Stomach (tissue), 9 donors: ENCODE measurements around the gene RFC1. TPM values are rescaled to one million over a fixed set of nuclear protein-coding genes. Genes with fewer than 3 reads are reported as not detected.
"Not testable (repeated sequence)": the region's sequence is repeated elsewhere in the genome, so short reads cannot be mapped to it uniquely, and the experiment has no call there.

Experiments
- DNase-seq, 2 donors: peaks; one replicate each; pipeline versions ENCODE4 v3.0.0 to v3.0.0-alpha.2; 2013 to 2019
- H3K27ac ChIP-seq, 5 donors: fragments of 200-600 bp in 4 of 5; sonication (generic) in 4 of 5; one replicate each; pipeline ENCODE4 v1.5.1; 2013 to 2019; ENCODE audit warnings: mild to moderate bottlenecking in 1 of 5, moderate library complexity in 1 of 5
- H3K27me3 ChIP-seq, 3 donors: fragments of 200-600 bp; sonication (generic); one replicate each; pipeline ENCODE4 v1.5.1; 2017 to 2019; ENCODE audit warnings: mixed run types in 1 of 3
- H3K36me3 ChIP-seq, 4 donors: fragments of 200-600 bp; sonication (generic); 1 replicate in 3 of 4; 2 replicates in 1 of 4; pipeline ENCODE4 v1.5.1; 2016 to 2019
- H3K4me1 ChIP-seq, 4 donors: fragments of 200-600 bp; sonication (generic); one replicate each; pipeline ENCODE4 v1.5.1; 2016 to 2019
- H3K4me3 ChIP-seq, 4 donors: fragments of 200-600 bp; sonication (generic) in 3 of 4; one replicate each; pipeline ENCODE4 v1.5.1; 2016 to 2019; ENCODE audit warnings: mild to moderate bottlenecking in 1 of 4
- H3K9me3 ChIP-seq, 4 donors: fragments of 200-600 bp; sonication (generic); one replicate each; pipeline ENCODE4 v1.5.1; 2016 to 2019
- EP300 ChIP-seq: sonication (generic); formaldehyde crosslinking; IDR thresholded peaks from one replicate; pipeline ENCODE4 v1.6.1; 2017; ENCODE audit warnings: antibody characterized with exemption
- POLR2A ChIP-seq, 4 donors: fragments of 450-650 bp; IDR thresholded peaks; one replicate each; pipeline ENCODE4 v1.6.1; 2016; ENCODE audit warnings: antibody characterized with exemption in 4 of 4, control low read depth in 2 of 4, mild to moderate bottlenecking in 1 of 4, moderate library complexity in 1 of 4
- POLR2AphosphoS5 ChIP-seq, 3 donors: sonication (generic); formaldehyde crosslinking; IDR thresholded peaks; one replicate each; pipeline ENCODE4 v1.6.1; 2016; ENCODE audit warnings: antibody characterized with exemption in 3 of 3
- WGBS, 5 donors: extraction: QIAGEN DNeasy Blood & Tissue Kit in 3 of 5; methylation state at CpG; one replicate each; pipeline versions ENCODE4 v1.1.5 to v1.1.7; 2013 to 2018; 5-methylcytosine and 5-hydroxymethylcytosine counted together
- intact Hi-C: fragments of 100-400 bp; cut with DNase I; formaldehyde crosslinking; loops from one replicate; pipeline ENCODE4 v1.15.1; 2023; ENCODE audit warnings: low total_unique reads
- polyA plus RNA-seq, 3 donors: library from polyadenylated mRNA; stranded (reverse); fragments of 200-250 nt; gene quantifications; one replicate each; pipeline ENCODE4 v1.2.3, GENCODE V29; 2013
- total RNA-seq, 5 donors: library from RNA; depleted of rRNA; stranded (reverse); fragments of >200 nt; gene quantifications; one replicate each; pipeline versions ENCODE4 v1.1.0 to v1.2.3, GENCODE V29; 2014 to 2016
- TF ChIP-seq, protein P1 (sequence below), 7 experiments: fragments of 450-650 bp in 4 of 7; fragments of 200-600 bp in 3 of 7; sonication (generic) in 3 of 7; IDR thresholded peaks; one replicate each; pipeline ENCODE4 v1.5.1; 2016 to 2019; ENCODE audit warnings: antibody characterized with exemption in 7 of 7, control low read depth in 2 of 7, mild to moderate bottlenecking in 1 of 7
- donor health status: healthy with polysubstance abuse.
- donor health status: Bipolar disorder and iron deficiency.
- donor health status: healthy.

RFC1 gene
- total and polyA plus RNA-seq, 8 donors = 9.1 to 127 (median 23.0) TPM

DNA sequence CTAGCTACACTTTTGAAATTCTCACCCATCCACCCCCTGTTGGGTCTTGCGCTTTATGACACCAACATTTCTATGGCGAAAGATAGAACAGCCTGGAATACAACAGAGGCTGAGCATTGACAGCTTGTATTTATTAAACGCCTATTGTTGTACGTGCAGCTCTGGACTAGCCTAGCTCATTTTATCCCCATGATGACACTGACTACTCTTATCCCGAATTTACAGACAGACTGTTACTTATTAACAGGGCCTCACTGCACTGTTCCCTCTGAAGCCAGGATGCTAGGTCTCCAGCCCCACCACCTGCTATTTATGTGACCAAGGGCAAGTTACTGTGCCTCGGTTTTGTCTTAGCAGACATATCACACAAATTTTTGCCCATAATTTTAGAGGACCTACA, 1.0 kb upstream of the RFC1 start:
- H3K27ac ChIP-seq = peak overlapping the region in 1 of 5 donors; percentile 89
- TF ChIP-seq POLR2AphosphoS5 (IDR thresholded peaks at IDR 0.05) (no peak), POLR2A (IDR thresholded peaks at IDR 0.05) (no peak), EP300 (no peak)
- TF ChIP-seq, protein P1, sequence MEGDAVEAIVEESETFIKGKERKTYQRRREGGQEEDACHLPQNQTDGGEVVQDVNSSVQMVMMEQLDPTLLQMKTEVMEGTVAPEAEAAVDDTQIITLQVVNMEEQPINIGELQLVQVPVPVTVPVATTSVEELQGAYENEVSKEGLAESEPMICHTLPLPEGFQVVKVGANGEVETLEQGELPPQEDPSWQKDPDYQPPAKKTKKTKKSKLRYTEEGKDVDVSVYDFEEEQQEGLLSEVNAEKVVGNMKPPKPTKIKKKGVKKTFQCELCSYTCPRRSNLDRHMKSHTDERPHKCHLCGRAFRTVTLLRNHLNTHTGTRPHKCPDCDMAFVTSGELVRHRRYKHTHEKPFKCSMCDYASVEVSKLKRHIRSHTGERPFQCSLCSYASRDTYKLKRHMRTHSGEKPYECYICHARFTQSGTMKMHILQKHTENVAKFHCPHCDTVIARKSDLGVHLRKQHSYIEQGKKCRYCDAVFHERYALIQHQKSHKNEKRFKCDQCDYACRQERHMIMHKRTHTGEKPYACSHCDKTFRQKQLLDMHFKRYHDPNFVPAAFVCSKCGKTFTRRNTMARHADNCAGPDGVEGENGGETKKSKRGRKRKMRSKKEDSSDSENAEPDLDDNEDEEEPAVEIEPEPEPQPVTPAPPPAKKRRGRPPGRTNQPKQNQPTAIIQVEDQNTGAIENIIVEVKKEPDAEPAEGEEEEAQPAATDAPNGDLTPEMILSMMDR (IDR thresholded peaks at IDR 0.05) = no peak
- H3K27me3 ChIP-seq = no peaks in the 10 kb centered on the region
- 86 to 91% (median 87%) methylated on average over 6 of the region's 6 CpGs for WGBS, 5 donors
- no peak for DNase-seq
- peak overlapping the region in 1 of 4 donors; percentile 96 for H3K4me3 ChIP-seq
- no peaks in the 10 kb centered on the region for H3K36me3 ChIP-seq
- H3K9me3 ChIP-seq = peaks cover 0 to 9% (median 4%) of the 10 kb centered on the region in 4 donors
- H3K4me1 ChIP-seq = peaks cover 11 to 42% (median 29%) of the 10 kb centered on the region in 4 donors
- intact Hi-C loops = no loop called here

DNA sequence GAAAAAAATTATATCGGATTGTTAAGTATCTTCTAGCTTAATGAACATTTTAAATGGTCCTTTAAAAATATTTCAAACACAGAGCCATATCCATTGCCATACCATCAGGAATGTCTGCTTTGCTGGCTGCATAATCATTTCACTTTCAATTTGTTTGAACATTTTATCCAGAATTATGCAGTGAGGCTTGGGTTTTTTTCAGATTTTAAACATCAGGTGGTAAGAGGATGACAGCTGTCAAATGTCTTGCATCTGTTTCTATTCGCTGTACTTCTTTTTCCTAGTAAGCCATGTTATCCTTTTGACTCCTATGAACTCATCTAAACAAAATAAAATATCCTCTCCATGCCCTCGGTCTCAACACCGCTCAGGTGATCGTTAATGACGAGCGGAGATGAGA, 802 bp downstream of the RFC1 start:
- Histone ChIP-seq H3K4me3 (peak overlapping the region; percentile 91 to 96 (median 95)), H3K4me1 (peaks cover 11 to 46% (median 31%) of the 10 kb centered on the region in 4 donors), H3K9me3 (no peaks in the 10 kb centered on the region), H3K27ac (peak overlapping the region in 4 of 5 donors; percentile 89 to 93 (median 90)), H3K36me3 (no peaks in the 10 kb centered on the region), H3K27me3 (no peaks in the 10 kb centered on the region)
- intact Hi-C loops = no loop called here
- TF ChIP-seq, protein P1 (IDR thresholded peaks at IDR 0.05) = no peak
- no peak for TF ChIP-seq POLR2AphosphoS5 (IDR thresholded peaks at IDR 0.05)
- no peak for TF ChIP-seq EP300
- no peak for TF ChIP-seq POLR2A (IDR thresholded peaks at IDR 0.05)
- DNase-seq = no peak
- WGBS, 5 donors = 3 to 6% (median 5%) methylated on average over 7 of the region's 7 CpGs

DNA sequence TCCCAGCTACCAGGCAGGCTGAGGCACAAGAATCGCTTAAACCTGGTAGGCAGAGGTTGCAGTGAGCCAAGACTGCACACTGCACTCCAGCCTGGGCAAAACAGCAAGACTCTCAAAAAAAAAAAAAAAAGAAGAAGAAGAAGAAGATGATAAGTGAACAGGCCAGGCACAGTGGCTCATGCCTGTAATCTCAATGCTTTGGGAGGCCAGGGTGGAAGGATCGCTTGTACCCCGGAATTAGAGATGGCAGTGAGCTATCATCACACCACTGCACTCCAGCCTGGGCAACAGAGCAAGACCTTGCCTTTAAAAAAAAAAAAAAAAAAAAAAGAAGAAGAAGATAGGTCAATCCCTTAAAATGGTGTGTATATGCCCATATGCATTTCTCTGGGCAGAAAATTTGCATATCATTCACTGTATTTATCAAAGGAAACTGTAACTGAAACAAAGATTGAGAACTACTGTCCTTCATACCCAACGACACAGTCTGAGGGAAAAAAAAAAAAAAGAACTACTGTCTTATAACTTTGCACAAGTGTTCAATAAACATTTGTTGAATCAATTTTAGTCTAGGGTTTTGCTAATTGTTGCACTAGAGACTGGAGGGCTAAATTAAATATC, 2.3 kb downstream of the RFC1 start:
- peak overlapping the region in 1 of 5 donors; percentile 22 for H3K27ac ChIP-seq
- TF ChIP-seq, protein P1 (IDR thresholded peaks at IDR 0.05) = no peak
- DNase-seq = no peak
- H3K9me3 ChIP-seq = no peaks in the 10 kb centered on the region
- WGBS, 5 donors = 74 to 80% (median 77%) methylated on average over 4 of the region's 4 CpGs
- no peak overlapping the region for H3K4me3 ChIP-seq
- no peaks in the 10 kb centered on the region for H3K27me3 ChIP-seq
- peaks cover 11 to 46% (median 31%) of the 10 kb centered on the region in 4 donors for H3K4me1 ChIP-seq
- intact Hi-C loops = no loop called here
- H3K36me3 ChIP-seq = no peaks in the 10 kb centered on the region

DNA sequence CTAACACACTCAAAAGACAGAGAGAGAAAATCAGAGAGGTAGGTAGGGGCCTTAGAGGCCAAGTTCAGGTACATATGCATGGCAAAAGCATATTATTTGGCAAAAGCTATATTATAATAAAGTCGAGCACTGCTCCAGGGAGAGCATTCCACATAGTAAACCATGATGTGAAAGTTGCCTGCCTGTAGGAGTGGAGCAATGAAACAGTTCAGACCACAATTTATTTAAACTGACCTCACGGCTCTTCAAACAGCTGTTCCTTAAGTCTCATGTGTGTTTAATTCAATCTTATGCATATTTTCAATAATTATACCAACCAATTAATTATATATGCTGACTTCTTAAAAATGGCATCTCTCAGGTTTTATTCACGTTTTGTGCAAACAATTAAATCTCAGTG, 3.3 kb downstream of the RFC1 start:
- WGBS, 5 donors = 40 to 54% (median 50%) methylated on average over 3 of the region's 3 CpGs
- peaks cover 11 to 46% (median 31%) of the 10 kb centered on the region in 4 donors for H3K4me1 ChIP-seq
- H3K27ac ChIP-seq = peak overlapping the region in 1 of 5 donors; percentile 7
- DNase-seq = no peak
- no peaks in the 10 kb centered on the region for H3K9me3 ChIP-seq
- TF ChIP-seq POLR2A (IDR thresholded peaks at IDR 0.05) (no peak), POLR2AphosphoS5 (IDR thresholded peaks at IDR 0.05) (no peak), EP300 (no peak)
- TF ChIP-seq, protein P1 (IDR thresholded peaks at IDR 0.05) = no peak
- H3K36me3 ChIP-seq = no peaks in the 10 kb centered on the region
- no peak overlapping the region for H3K4me3 ChIP-seq
- no peaks in the 10 kb centered on the region for H3K27me3 ChIP-seq
- intact Hi-C loops = no loop called here

DNA sequence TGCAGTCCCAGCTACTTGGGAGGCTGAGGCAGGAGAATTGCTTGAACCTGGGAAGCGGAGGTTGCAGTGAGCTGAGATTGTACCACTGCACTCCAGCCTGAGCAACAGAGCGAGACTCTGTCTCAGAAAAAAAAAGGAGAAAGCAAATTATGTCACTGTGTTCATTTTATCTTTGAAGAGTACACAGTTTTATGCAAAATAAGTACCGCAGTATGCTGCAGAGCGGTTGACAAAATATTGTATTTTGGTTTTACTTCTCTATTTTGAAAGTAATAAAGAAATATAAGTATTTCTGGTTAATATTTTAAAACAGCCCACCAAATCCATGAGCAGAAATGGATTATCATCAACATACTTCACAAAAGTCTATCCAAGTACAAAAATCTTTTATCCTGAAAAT, 5.6 kb downstream of the RFC1 start:
- DNase-seq, H3K4me3 ChIP-seq, H3K36me3 ChIP-seq, H3K27me3 ChIP-seq, intact Hi-C loops, H3K27ac ChIP-seq, H3K9me3 ChIP-seq: not testable (repeated sequence)
- H3K4me1 ChIP-seq = peaks cover 10 to 59% (median 35%) of the 10 kb centered on the region in 4 donors
- 92 to 98% (median 96%) methylated on average over 4 of the region's 4 CpGs for WGBS, 5 donors
